HG02610 (cell line): ENCODE data around the gene ZNF408.

Experiments
- ATAC-seq: cut with Tn5 transposase; IDR thresholded peaks from one replicate; pipeline ENCODE4 v1.9.1; 2021; ENCODE audit warnings: mild to moderate bottlenecking, moderate library complexity; ENCODE audit not compliant: unreplicated experiment

The ZNF408 gene

DNA sequence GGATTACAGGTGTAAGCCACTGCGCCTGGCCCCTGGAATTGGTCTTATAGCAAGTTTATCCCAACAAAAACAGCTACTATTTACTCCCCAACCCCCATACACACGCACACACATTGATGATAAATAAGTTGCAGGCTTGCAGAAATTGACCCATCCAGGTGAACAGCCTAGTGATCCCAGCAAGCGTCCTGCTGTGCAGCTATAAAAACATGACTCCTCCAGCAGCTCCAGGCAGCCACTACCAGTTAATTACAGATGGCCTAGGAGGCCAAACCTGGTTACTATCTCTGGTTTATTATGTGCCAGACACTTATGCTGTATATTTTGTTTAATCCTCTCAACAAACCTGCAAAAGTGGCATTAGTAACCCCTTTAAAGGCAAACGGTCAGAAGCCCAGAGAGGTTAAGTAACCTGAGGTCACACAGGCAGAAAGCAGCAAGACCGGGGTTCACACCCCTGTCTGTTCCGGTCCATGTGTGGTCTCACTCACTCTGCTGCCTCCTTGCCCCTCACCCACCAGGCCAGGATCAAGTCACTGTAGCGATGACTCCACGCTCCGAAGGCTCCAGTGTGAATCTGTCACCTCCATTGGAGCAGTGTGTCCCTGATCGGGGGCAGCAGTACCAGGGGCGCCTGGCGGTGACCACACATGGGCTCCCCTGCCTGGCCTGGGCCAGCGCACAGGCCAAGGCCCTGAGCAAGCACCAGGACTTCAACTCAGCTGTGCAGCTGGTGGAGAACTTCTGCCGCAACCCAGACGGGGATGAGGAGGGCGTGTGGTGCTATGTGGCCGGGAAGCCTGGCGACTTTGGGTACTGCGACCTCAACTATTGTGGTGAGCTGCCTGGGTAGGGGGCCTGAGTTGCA, 24.7 kb downstream of the ZNF408 start:
- ATAC-seq: no peak

GRCh38 chr11:46726206-46726862, 25.5 kb downstream of the ZNF408 start:
- ATAC-seq: no peak

DNA sequence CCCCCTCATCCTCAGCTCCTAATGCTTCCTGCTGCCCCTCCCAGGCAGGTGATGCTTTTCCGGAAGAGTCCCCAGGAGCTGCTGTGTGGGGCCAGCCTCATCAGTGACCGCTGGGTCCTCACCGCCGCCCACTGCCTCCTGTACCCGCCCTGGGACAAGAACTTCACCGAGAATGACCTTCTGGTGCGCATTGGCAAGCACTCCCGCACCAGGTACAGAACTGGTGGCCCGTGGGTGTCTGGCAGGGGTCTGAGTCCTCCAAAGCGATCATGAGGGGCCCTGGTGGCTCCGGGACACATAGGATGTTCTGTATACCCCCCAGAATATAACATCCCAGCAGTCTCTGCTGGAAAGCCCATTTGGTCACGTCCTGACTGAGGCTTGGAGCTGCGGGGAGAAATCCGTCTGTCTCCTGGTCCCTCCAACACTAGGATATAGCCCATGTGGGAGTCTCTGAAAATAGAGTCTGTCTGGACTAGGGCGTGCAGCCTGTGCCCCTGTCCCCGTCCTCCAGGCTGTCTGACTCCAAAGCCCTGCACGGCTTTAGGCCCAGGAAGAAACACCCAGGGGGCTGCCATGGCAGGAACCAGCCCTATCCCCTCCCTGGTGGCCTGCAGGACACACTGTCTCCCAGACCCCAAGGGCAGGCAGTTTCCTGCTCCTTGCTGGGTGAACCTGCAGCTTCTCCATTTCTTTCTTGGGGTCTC, 27.3 kb downstream of the ZNF408 start:
- ATAC-seq: no peak

- ATAC-seq: no peak
Measured at GRCh38 chr11:46728659-46729040, 27.8 kb downstream of the ZNF408 start.

- no peak for ATAC-seq
Measured at GRCh38 chr11:46729110-46730027, 28.5 kb downstream of the ZNF408 start.

- no peak for ATAC-seq
Measured at GRCh38 chr11:46731545-46731944, 30.7 kb downstream of the ZNF408 start.

- ATAC-seq: no peak
Measured at GRCh38 chr11:46733234-46733633, 32.4 kb downstream of the ZNF408 start.

DNA sequence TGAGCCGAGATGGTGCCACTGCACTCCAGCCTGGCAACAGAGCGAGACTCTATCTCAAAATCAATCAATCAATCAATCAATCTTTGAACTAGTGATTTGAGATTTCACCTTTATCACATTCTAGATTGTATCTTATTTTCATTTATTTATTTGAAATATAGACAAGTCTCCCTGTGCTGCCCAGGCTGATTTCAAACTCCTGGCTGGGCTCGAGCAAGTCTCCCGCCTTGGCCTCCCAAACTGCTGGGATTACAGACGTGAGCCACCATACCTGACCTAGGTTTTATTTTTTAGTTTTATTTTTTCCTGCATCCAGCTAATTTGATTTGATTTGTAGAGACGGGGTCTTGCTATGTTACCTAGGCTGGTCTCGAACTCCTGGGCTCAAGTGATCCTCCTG, 35.3 kb downstream of the ZNF408 start:
- ATAC-seq: no peak

- no peak for ATAC-seq
Measured at GRCh38 chr11:46736615-46737014, 35.8 kb downstream of the ZNF408 start.

- no peak for ATAC-seq
Measured at GRCh38 chr11:46737699-46738098, 36.9 kb downstream of the ZNF408 start.

GRCh38 chr11:46738887-46739286, 38.1 kb downstream of the ZNF408 start:
- ATAC-seq: no peak

DNA sequence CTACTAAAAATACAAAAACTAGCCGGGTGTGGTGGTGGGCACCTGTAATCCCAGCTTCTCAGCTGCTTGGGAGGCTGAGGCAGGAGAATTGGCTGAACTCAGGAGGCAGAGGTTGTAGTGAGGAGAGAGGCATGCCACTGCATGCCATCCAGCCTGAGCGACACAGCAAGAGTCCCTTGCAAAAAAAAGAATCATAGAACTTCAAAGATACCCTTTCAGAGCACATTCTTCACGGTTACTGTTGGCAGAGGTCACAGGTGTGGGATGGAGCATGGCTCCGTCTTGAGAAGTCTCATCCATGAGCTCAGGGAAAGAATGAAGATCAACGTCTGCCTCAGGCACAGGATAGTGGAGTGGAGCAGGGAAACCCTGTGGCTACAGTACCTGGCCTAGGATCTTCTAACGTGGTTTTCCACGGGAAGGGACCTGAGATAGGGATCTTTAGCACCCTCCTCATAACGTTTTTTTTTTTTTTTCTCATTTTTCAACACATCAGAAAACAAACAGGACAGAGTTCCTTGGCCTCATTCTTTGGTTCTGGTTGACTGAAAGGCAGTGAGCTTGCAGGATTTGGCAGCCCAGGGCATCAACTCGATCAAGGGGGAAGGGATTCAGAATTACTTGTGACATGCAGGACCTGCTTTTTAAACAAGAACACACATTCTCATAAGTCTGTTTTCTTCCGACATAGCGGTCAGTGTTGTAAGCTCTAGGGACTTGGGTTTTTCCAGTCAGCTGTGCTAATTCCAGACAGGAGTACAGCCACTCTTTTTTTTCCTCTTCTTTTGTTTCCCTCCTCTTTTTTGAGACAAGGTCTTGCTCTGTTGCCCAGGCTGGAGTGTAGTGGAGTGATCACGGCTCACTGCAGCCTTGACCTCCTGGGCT, 41.0 kb downstream of the ZNF408 start:
- ATAC-seq: no peak

GRCh38 chr11:46743043-46743442, 42.2 kb downstream of the ZNF408 start:
- ATAC-seq: no peak

DNA sequence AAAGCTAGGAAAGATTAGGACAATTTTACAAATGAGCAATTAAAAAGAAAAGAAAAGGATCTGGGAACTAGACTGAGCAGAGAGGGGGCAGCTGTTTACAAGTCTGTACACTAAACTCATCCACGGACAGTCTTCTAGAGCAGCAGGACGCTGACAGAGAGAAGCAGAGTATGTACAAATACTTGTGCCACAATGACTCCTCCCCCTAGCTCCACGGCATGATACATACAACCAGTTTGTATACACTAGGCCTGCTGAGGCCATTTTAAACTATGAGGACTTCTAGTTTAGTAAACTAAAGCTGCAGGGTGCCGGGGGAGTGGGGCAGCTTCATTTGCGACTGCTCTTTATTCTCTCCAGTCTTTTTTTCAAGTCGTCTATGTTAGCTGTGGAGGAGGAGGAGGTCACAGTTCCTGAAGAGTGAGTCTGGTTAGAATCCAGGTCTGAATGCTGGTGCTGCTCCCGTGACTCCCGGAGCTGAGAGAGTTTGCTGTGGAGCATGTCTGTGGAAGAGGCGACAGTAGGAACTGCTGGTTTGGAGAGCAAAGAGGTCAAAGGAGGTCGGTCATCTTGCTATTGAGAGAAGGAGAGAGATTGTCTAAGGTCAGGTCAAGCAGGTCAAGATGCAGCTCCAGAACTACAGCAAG, 43.0 kb downstream of the ZNF408 start:
- no peak for ATAC-seq

DNA sequence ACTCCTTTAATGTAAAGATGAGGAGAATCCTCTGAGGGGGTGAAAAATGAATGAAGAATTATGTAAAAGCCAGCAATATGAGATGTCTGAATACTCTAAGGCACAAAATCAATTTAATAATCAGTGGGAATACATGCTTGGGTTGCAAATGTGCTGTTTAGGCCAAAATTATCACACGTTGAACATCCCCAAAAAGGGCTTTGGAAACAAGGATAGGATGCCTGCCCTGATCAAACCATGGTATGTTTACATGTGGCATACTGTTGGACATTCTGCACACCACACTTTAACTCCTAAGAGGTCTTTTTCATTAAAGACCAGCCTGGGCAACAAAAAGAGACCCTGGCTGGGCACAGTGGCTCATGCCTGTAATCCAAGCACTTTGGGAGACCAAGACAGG, 44.5 kb downstream of the ZNF408 start:
- ATAC-seq: no peak

- no peak for ATAC-seq
Measured at GRCh38 chr11:46745995-46746394, 45.2 kb downstream of the ZNF408 start.

- no peak for ATAC-seq
Measured at GRCh38 chr11:46747150-46747549, 46.3 kb downstream of the ZNF408 start.
